ENCODE data around the gene LETM1. TPM values are rescaled to one million over a fixed set of nuclear protein-coding genes. Genes with fewer than 3 reads are reported as not detected.

The LETM1 gene
- polyA plus RNA-seq, 1 donor (not counting 4 experiments of a cell fraction or from before 2014, with no cell fraction given): 25.6 TPM

GRCh38 chr4:1801286-1801958 is 54.5 kb downstream of the LETM1 start:
- Histone ChIP-seq H3K27me3 (ENCODE audit: control insufficient read depth, extremely low read depth, insufficient read depth, low read length) (no peaks in the 10 kb centered on the region), H2AFZ (ENCODE audit: control insufficient read depth, low read length) (no peak overlapping the region), H3K4me2 (ENCODE audit: control insufficient read depth, extremely low read depth, insufficient read depth, low read depth, low read length) (no peak overlapping the region), H3K9me3 (ENCODE audit: control insufficient read depth, low read depth, low read length) (no peaks in the 10 kb centered on the region), H3K36me3 (ENCODE audit: control insufficient read depth in 2 of 2, extremely low read depth in 1 of 2, insufficient read depth in 2 of 2, low read length in 2 of 2) (peaks cover 24 to 26% of the 10 kb centered on the region in 2 experiments), H3K9ac (ENCODE audit: control insufficient read depth, extremely low read depth, insufficient read depth, low read length) (no peak overlapping the region), H3K9me1 (ENCODE audit: control insufficient read depth, extremely low read depth, insufficient read depth, low read length) (no peaks in the 10 kb centered on the region), H3K4me3 (ENCODE audit: control insufficient read depth in 2 of 3, extremely low read depth in 1 of 3, insufficient read depth in 2 of 3, low read depth in 1 of 3, low read length in 3 of 3) (no peak overlapping the region), H3K4me1 (ENCODE audit: control insufficient read depth, extremely low read depth, insufficient read depth, low read length) (no peaks in the 10 kb centered on the region), H3K27ac (ENCODE audit: control insufficient read depth, insufficient read depth, low read length) (no peak overlapping the region), H3K79me2 (ENCODE audit: control insufficient read depth, insufficient read depth, low read length) (peaks cover 14% of the 10 kb centered on the region), H4K20me1 (ENCODE audit: control insufficient read depth, extremely low read depth, insufficient read depth, low read length) (peaks cover 5% of the 10 kb centered on the region)
- no peak for TF ChIP-seq EZH2 (IDR thresholded peaks at IDR 0.05; ENCODE audit: low read length)
- TF ChIP-seq CTCF (optimal IDR thresholded peaks at IDR 0.05 in 1 of 3, IDR thresholded peaks at IDR 0.05 in 1 of 3, conservative IDR thresholded peaks at IDR 0.05 in 1 of 3; ENCODE audit: extremely low read depth in 1 of 3, insufficient read depth in 2 of 3, low read length in 3 of 3): no peak
- no peak for FAIRE-seq
- DNase-seq (ENCODE audit: low read depth, low spot score): no peak
- dilution Hi-C loops (cut with MboI; ENCODE audit: extremely low pct_ligation_motif_present, low sequenced_read_pairs): no loop called here

GRCh38 chr4:1800805-1801204 is 55.2 kb downstream of the LETM1 start:
- Histone ChIP-seq H3K9me3 (ENCODE audit: control insufficient read depth, low read depth, low read length) (no peaks in the 10 kb centered on the region), H3K4me3 (ENCODE audit: control insufficient read depth in 2 of 3, extremely low read depth in 1 of 3, insufficient read depth in 2 of 3, low read depth in 1 of 3, low read length in 3 of 3) (no peak overlapping the region), H3K9ac (ENCODE audit: control insufficient read depth, extremely low read depth, insufficient read depth, low read length) (no peak overlapping the region), H3K36me3 (ENCODE audit: control insufficient read depth in 2 of 2, extremely low read depth in 1 of 2, insufficient read depth in 2 of 2, low read length in 2 of 2) (peaks cover 23 to 28% of the 10 kb centered on the region in 2 experiments), H3K4me1 (ENCODE audit: control insufficient read depth, extremely low read depth, insufficient read depth, low read length) (peaks cover 2% of the 10 kb centered on the region), H3K9me1 (ENCODE audit: control insufficient read depth, extremely low read depth, insufficient read depth, low read length) (no peaks in the 10 kb centered on the region), H3K27me3 (ENCODE audit: control insufficient read depth, extremely low read depth, insufficient read depth, low read length) (no peaks in the 10 kb centered on the region), H3K27ac (ENCODE audit: control insufficient read depth, insufficient read depth, low read length) (no peak overlapping the region), H3K79me2 (ENCODE audit: control insufficient read depth, insufficient read depth, low read length) (peaks cover 19% of the 10 kb centered on the region), H2AFZ (ENCODE audit: control insufficient read depth, low read length) (no peak overlapping the region), H3K4me2 (ENCODE audit: control insufficient read depth, extremely low read depth, insufficient read depth, low read depth, low read length) (no peak overlapping the region), H4K20me1 (ENCODE audit: control insufficient read depth, extremely low read depth, insufficient read depth, low read length) (peaks cover 9% of the 10 kb centered on the region)
- DNase-seq (ENCODE audit: low read depth, low spot score): no peak
- TF ChIP-seq EZH2 (IDR thresholded peaks at IDR 0.05; ENCODE audit: low read length) (no peak), CTCF (optimal IDR thresholded peaks at IDR 0.05 in 1 of 3, IDR thresholded peaks at IDR 0.05 in 1 of 3, conservative IDR thresholded peaks at IDR 0.05 in 1 of 3; ENCODE audit: extremely low read depth in 1 of 3, insufficient read depth in 2 of 3, low read length in 3 of 3) (no peak)
- dilution Hi-C loops (cut with MboI; ENCODE audit: extremely low pct_ligation_motif_present, low sequenced_read_pairs): no loop called here
- no peak for FAIRE-seq

Data from keratinocyte (primary cell).